ENCODE data around the gene EXOSC1.
A peak's percentile ranks its signal among the peaks of the same experiment; 100 is the strongest.
"Not testable (repeated sequence)": the region's sequence is repeated elsewhere in the genome, so short reads cannot be mapped to it uniquely, and the experiment has no call there.

Gene EXOSC1

GRCh38 chr10:97428572-97428981 lies 17.2 kb downstream of the EXOSC1 start:
- peak overlapping the region; percentile 94 for H3K4me3 ChIP-seq (replicated peaks; ENCODE audit: low read depth, low read length)
- TF ChIP-seq, protein P1, sequence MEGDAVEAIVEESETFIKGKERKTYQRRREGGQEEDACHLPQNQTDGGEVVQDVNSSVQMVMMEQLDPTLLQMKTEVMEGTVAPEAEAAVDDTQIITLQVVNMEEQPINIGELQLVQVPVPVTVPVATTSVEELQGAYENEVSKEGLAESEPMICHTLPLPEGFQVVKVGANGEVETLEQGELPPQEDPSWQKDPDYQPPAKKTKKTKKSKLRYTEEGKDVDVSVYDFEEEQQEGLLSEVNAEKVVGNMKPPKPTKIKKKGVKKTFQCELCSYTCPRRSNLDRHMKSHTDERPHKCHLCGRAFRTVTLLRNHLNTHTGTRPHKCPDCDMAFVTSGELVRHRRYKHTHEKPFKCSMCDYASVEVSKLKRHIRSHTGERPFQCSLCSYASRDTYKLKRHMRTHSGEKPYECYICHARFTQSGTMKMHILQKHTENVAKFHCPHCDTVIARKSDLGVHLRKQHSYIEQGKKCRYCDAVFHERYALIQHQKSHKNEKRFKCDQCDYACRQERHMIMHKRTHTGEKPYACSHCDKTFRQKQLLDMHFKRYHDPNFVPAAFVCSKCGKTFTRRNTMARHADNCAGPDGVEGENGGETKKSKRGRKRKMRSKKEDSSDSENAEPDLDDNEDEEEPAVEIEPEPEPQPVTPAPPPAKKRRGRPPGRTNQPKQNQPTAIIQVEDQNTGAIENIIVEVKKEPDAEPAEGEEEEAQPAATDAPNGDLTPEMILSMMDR (IDR thresholded peaks at IDR 0.05; ENCODE audit: low read length, missing control alignments), result no peak
- no peak for DNase-seq (ENCODE audit: low read depth)

- no peak for DNase-seq (ENCODE audit: low read depth)
- TF ChIP-seq, protein P1 (IDR thresholded peaks at IDR 0.05; ENCODE audit: low read length, missing control alignments), result no peak
- peak overlapping the region; percentile 94 for H3K4me3 ChIP-seq (replicated peaks; ENCODE audit: low read depth, low read length)
These were observed 18.1 kb downstream of the EXOSC1 start for GRCh38 chr10:97427571-97428179.

DNA sequence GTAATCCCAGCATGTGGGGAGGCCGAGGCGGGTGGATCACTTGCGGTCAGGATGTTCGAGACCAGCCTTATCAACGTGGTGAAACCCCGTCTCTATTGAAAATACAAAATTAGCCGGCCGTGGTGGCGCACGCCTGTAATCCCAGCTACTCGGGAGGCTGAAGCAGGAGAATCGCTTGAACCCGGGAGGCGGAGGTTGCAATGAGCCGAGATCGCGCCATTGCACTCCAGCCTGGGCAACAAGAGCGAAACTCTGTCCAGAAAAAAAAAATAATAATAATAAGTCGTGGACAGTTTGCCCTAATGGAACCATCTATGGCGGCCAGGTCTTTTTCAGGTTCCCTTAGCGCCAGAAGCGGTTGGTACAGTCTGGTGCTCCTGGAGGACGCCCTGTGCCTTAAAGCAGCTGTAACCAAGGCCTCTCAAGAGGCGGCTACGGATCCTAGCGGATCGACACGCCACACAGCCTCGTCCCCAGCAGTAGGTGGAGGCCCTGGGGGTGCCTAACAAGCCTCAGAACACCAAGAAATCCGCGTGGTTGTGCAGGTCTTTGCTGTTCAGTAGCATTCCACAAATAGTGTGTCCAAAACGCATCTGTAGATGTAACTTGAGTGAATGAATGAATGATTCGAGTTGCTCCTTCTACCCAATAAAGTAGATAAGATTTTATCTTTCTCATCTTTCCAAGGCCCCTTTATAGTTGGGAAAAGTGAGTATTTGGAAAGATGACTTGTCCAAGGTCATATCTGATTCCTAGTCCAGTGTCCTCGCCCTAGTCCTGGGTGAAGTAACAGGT lies 18.8 kb downstream of the EXOSC1 start:
- TF ChIP-seq, protein P1 (IDR thresholded peaks at IDR 0.05; ENCODE audit: low read length, missing control alignments), result no peak
- no peak for DNase-seq (ENCODE audit: low read depth)
- H3K4me3 ChIP-seq (replicated peaks; ENCODE audit: low read depth, low read length), result peak overlapping the region; percentile 94

DNA sequence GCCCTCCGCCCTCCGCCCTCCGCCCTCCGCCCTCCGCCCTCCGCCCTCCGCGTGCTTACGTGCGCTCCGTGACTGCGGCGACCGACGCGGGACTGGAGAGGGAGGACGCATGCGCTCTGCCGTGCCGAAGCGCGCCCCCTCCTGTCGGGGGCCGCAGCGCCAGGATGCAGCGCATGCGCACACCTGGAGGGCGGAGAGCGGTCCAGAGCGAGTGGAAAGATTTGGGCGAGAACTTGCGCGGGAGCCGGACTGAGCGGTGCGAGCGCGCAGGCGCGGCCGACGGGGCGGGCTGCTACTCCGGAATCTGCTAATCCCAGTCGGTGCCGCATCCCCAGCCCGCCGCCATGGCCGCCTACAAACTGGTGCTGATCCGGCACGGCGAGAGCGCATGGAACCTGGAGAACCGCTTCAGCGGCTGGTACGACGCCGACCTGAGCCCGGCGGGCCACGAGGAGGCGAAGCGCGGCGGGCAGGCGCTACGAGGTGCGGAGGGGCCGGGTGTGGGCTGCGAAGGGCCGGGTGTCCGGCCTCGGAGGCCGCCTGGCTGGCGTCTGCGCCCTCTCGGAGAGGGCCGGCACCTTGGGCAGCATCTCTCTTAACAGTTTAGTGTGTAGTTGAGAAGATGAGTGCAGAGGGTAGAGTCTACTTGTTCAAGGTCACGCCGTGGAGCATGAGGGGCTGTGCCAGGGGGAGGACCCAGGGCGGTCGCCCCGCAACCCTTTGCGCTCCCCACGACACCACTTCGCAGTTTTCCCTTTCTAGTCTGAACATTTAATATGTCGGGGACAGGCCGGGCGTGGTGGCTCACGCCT lies 19.6 kb downstream of the EXOSC1 start, which contains the start of gene PGAM1:
Gene PGAM1, plus strand, starts transcription at position 228 of the 812 bp plus-strand sequence. Its CDS starts 117 bp downstream, at position 345.
- TF ChIP-seq, protein P1 (IDR thresholded peaks at IDR 0.05; ENCODE audit: low read length, missing control alignments), result peak; percentile 53
- DNase-seq (ENCODE audit: low read depth), result peak; percentile 98
- peak within 1 kb of the TSS; percentile 94 for H3K4me3 ChIP-seq (replicated peaks; ENCODE audit: low read depth, low read length)

GRCh38 chr10:97423757-97424098 lies 22.1 kb downstream of the EXOSC1 start:
- not testable (repeated sequence) for DNase-seq (ENCODE audit: low read depth); H3K4me3 ChIP-seq (replicated peaks; ENCODE audit: low read depth, low read length)

GRCh38 chr10:97416565-97416964 lies 29.2 kb downstream of the EXOSC1 start:
- H3K4me3 ChIP-seq (replicated peaks; ENCODE audit: low read depth, low read length), result no peak overlapping the region
- DNase-seq (ENCODE audit: low read depth), result no peak
- TF ChIP-seq, protein P1 (IDR thresholded peaks at IDR 0.05; ENCODE audit: low read length, missing control alignments), result no peak

DNA sequence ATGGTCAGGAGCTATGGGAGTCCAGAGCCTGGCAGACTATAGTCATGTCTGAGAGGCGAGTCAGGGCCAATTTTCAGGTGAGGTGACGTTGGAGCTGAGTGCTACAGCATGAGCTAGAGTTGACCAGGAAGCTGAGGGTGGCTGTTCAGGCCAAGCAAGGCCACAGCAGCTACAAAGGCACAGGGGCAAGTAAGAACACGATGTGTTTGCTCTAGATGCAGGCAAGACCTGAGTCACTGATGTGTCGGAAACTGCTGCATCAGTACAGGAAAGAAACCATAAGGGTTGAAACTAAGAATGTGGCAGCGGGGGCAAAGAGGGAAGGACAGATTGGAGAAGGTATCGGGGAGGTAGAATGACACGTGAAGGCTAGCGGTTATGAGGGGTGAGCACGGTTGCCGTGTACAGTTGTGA lies 32.9 kb downstream of the EXOSC1 start:
- no peak for DNase-seq (ENCODE audit: low read depth)
- no peak overlapping the region for H3K4me3 ChIP-seq (replicated peaks; ENCODE audit: low read depth, low read length)
- TF ChIP-seq, protein P1 (IDR thresholded peaks at IDR 0.05; ENCODE audit: low read length, missing control alignments), result no peak
